Measurements from ENCODE around the gene TCP1.
"Not testable (repeated sequence)": the region's sequence is repeated elsewhere in the genome, so short reads cannot be mapped to it uniquely, and the experiment has no call there.

Gene TCP1
- total RNA-seq: 177 to 395 (median 188) reads per million in 4 experiments

DNA sequence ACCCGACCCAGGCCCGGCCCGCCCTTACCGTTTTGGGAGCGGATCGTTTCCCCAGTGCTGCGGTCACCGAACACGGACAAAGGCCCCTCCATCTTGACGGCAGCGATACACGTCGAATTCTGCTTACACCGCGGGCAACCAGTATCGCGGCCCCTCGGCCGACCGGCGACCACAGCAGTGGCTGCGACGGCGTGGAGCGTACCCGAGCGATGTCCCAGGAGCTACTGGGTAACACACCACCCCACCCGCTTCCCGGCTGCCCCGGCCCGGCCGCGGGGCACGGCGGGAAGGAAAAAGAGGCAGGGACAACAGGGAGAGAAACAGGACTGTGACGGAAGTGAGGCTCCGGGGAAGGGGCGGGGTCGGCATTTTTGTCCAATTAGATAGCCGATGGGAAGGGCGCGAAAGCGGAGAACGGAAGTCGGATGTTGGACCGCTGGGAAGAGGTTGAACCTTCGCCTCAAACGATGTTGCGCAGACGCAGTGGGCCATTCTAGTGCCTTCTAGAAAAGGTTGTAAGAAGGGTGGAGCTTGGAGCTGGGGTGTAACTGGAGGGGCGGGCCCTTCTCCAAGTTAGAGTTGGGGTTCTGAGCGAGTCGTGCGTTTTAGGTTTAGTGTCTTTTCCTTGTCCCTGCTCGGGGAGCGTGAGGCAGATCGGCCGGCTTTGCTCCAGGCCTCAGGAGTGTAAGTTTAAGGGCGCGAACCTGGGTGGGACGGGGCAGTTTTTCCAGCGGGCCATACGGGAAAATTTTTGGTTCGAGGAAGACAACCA is at the start of gene TCP1:
TSS of gene TCP1 (minus strand) at position 226 of the 772 bp plus-strand sequence. CDS start at position 92, 134 bp downstream.
- DNase-seq: peak; percentile 99

DNA sequence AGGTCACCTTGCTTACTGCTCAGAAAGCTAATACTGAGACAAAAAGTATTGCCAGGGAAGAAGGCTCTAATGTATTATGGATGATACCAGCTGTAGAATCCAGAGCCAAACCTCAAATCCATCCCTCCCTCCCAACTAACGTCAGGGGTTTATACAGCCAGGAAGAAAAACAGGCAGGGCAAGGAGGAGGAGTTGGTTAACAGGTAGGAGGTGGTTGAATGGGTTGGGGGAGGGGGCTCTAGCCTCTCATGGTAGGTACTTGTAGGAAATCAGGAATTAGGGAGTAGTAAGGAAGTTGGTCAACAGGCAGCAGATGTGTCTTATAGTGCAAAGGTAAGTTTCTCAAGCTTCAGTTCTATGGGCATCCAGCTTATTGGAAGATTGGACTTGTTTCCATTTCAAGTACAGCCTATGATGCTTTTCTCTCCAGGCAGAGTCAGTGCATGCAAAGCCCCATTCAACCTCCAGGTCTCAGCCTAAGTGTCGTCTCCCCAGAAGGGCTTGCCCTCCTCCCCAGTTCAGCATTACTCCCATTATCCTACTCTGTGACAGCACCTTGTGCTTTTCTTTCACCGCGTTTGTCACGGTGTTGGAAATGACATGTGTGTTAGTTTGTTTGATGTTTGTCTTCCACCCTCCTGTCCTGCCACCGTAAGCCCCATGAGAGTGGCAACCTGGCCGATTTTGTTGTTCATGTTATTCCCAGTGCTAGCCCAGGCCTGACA is 48.8 kb upstream of the TCP1 start:
- DNase-seq: no peak

DNA sequence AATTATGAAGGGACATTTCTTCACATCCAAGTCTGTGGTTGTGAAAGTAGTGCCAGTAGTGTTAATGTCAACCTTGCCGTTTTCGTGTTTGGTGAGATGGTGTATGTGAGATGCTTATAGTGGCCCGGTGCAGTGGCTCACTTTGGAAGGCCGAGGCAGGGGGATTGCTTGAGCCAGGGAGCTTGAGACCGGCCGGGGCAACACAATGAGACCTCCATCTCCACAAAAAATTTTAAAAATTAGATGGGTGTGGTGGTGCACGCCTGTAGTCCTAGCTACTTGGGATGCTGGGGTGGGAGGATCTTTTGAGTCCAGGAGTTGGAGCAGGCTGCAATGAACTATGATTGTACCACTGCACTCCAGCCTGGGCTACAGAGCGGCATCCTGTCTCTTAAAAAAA is 48.1 kb upstream of the TCP1 start:
- no peak for DNase-seq

DNA sequence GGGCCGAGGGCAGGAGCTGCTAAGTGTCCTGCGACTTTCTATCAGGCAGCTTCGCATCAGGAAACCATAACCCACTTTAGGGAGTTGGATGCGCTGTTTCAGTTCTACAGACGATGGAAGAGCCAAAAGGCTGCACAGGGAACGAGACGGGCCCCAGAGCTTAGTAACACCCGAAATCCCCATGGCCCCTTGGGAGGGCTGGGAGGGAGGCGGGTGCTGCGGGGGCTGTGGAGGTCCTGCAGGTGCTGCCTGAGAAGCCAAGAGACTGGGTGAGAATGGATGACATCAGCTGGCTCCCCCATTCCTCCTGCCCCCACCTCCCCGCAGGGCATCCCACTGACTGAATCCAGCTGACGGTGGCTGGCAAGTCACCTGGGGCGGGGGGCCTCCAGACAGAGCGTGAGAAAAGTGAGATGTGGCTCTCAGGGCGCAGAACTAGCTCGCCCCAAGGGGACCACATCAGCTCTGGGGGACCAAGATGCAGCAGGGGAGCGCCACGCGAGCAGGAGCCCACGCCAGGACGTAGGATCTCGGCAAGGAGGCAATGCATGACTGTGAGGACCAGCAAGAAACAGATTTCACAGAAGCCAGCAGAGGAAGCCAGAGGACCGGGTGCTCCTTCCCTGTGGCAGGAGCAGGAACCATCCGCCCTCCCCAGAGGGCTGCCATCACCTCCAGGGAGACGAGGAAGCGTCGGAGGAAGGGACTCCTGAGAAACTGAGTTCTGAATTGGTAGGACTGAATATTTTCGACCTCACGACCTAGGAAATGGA is 47.5 kb upstream of the TCP1 start:
- no peak for DNase-seq

DNA sequence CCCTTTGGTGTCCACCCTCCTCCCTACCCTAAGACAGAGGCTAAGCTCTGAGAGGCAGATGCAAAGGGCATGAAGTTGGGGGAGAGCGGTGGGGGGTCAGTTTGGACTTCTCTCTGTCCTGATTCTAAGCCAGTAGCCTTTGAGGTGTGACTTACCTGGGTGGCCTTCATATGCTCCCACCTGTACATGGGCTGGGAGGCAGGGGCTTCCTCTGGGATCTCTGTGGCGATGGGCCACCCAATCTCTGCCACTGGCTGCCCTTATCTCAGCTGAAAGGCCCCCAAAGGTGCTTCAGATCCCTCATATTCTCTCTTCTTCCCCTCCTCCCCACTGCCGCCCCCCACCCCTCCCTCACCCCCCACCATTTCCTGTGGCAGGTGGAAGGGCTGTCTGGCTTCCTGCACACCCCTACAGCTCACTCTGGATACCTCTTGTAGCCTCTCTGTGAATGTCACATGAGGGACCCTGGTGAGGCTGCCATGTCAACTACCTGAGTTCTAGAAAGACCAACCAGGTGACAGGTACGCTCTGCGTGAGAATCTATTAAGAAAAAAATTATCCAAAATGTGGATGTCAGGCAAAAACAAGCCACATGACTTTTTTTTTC is 44.7 kb upstream of the TCP1 start:
- no peak for DNase-seq

DNA sequence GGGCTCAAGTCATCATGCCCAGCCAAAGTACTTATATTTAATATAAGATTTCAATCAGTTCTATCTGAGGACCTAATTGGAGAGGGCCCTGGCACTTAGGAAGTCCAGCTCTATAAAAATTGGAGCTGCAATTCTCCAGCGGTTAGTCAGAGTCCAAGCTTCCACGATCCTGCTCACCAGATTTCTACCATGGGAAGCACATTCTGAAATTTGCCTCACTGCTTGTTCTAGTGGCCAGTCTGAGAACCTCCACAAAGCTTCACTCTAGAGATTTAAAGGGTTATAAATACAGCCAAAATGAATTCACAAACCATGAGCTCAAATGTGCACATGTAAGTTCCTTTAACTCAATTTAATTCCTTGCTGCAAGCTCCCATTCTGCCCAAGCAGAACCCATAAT is 44.2 kb upstream of the TCP1 start:
- DNase-seq: no peak

DNA sequence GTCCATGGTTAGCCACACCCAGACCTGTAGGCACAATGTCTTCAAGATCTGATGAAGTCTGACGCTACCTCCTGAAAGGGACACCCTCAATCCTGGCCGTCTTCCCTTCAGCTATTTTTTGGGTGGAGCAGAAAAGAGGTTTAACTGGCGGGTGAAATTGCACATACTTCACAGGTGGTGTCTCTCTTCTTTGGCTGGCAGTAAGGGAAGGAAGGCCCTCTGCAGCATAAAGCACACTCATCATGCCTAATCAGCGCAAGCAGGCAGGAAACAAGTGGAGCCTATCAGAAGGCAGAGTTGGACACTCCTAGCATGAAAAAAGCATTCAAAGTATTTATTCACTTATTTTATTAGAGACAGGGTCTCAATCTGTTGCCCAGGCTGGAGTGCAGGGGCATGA is 43.5 kb upstream of the TCP1 start:
- DNase-seq: no peak

DNA sequence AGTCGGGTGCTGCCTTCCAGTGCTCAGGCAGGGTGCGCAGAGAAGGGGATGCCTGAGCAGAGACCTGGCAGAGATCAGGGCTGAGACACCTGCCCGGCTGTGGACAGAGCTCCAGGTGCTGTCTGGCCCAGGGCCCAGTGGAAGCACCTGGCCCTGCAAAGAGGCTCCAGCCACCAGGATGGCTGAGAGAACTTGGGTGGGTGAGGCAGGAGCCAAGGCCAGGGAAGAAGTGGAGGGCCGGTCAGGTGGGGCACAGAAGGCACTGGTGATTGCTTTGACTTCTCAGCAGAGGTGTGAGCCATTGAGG is 41.9 kb upstream of the TCP1 start:
- DNase-seq: no peak

DNA sequence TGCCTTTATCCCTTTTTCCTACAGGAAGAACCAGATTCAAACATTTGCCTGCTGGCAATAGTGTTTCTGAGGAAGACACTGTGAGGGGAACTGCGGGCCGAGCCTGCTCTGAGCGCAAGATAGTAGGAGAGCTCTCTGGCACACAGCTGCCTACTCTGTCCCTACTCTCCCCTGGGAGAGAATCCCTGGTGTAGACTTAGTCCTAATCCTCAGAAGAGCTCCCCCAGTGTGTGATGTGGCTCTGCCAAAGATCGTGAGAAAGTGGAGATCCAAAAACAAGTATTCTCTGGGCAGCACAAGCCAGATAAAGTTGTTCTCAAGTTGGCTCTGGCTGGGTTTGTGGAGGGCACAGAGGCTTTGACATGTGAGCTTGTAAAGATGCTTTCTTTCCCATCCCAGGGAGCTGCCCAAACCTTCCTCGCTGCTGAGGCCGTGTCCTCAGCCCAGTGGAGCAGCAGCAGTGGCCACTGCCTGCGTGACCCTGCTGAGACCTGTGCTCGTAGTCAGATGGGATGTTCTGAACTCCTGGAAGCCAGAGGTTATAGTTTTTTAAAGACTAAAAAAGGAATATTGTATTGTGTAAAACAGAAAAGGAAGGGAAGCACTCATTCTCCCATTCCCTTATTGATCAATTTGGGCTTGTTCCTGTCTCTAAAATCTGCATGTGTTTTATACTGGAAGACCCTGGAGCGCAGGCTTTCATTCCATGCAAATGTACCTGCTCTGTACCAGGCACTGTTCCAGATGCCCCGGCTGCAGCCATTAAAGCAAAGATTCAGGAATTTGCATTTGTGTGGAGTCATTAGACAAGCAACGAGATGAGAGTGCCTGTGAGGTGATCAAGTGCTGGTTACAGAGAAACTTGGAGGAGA is 41.3 kb upstream of the TCP1 start:
- DNase-seq: no peak

DNA sequence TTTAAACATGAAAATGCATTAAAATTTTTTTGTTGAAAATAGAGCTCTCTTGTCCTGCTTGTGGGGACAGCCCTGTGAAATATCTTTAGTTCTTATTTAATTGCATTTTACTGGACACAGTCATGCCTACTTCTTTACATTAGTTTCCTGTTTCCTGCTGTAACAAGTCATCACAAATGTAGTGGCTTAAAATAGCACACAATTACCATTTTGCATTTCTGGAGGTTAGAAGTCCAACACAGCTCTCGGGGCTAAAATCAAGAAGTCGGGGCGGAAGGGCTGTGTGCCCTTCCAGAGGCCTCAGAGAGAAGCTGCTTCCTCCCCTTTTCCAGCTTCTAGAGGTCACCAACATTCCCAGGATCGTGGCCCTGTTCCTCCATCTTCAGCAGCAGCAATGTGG is 40.1 kb upstream of the TCP1 start:
- DNase-seq: no peak

DNA sequence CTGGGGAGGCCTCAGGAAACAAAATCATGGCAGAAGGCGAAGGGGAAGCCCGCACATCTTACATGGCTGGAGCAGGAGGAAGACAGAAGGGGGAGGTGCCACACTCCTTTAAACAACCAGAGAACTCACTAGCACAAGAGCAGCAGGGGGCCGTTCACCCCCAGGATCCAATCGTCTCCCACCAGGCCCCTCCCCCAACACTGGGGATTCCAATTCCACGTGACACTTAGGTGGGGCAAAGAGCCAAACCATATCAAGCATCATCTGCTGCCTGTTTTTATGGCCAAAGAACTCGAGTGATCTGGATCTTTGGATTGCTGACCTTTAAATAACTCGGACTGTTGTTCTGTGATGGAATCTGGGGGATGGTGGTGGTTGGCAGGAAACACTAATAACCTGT is 38.7 kb upstream of the TCP1 start:
- no peak for DNase-seq

DNA sequence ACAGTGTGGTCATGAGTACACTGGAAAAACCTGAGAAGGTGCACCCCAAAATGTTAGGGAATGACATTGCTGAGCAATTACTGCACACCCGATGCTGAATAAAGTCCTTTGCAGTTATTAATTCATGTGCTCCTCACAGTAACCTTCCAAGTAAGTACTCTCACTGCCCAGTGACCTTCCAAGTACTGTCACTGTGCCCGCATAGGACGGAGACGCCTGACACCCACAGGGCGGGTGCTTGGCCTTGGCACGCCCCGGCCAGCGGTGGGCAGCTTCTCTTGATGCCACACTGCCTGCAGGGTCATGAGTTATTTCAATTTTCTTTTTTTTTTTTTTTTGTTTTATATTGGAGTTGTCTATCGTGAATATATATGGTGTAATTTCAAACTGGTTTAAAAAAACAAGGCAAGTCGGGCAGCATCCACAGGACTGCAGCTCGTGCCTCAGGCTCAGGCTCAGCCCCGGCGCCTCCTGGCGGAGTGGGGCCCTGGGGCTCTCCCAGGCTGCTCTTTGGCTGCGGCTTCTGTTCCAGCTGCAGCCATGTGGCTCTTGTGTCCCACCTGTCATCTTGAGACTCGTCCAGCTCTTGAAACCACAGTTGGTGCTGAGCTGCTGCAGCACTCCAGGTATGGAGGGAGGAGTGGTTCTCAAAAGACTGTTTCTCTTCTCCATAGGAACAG is 37.7 kb upstream of the TCP1 start:
- DNase-seq: no peak

DNA sequence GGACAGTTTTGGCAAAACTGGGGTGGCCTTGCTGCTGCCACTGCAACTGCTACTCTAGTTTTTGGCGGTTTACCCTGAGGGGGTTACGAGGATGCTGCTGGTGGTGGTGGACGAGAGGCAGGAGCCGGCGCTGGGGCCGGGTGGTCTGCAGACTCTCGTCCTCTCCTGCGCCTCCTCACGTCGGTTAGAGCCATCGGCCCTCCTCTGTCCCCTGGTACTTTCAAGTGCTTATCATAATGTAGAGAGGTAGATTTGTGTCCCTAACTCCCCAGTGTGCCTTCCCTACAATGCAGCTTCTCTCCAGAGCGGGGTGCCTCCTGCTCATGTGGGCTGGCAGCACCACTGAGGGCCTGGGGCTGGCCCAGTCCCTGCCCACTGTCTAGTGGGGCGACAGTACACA is 36.6 kb upstream of the TCP1 start:
- DNase-seq: no peak

DNA sequence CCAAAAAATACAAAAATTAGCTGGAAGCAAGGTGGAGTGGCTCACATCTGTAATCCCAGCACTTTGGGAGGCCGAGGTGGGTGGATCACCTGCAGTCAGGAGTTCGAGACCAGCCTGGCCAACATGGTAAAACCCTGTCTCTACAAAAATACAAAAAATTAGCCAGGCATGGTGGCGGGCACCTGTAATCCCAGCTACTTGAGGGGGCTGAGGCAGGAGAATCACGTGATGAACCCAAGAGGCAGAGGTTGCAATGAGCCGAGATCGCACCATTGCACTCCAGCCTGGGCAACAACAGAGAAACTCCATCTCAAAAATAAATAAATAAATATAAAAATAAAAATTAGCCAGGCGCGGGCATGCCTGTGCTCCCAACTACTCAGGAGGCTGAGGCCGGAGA is 35.3 kb upstream of the TCP1 start:
- not testable (repeated sequence) for DNase-seq

DNA sequence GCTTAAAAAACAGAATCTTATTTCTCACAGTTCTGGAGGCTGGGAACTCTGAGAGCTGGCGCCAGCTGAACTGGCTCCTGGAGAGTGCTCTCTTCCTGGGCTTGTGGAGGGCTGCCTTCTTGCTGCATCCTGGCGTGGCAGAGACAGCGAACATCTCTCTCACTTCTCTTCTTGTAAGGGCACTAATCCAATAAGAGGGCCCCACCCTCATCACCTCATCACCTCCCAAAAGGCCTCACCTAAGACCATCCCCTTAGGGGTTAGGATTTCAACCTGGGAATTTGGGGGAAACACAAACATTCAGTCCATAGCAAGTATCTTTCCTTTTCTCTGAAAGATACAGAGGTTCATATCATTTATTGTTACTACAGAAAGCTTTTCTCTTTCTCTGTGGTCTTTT is 34.6 kb upstream of the TCP1 start:
- DNase-seq: no peak

DNA sequence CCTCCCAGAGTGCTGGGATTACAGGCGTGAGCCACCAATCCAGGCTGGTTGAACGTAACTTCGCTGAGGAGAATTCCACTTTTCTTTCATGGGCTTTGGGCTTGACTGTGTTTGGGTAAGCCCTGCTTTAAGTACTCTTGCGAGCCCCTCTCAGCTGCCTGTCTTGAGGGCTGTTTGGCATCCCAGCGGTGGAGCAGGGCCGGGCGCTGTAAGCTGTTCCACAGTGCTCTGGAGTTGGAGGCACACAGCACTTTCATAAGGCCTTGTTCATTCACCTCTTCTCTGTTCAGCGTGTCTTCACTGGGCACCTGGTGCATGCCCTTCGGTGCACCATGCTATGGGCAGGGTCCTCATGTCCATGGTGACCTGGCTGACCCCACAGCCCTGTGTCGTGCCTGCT is 32.3 kb upstream of the TCP1 start:
- no peak for DNase-seq

DNA sequence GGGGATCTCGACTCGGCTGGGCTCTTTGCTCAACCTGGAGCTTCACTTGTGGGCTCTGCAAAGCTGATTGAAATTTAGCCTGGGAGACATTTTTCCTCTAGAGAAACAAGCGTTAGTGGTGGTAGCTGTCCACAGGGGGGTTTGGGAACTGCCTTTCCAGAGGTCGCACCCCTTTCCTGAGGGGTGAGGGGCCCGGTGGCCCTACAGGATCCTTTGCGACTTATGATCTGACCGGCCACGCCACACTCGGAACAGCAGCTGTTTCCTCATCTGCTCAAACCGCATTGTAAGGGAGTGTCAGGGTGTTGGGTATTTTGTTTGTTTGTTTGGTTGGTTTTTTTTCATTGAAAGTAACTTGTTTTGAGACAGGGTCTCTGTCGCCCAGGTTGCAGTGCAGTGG is 31.7 kb upstream of the TCP1 start:
- no peak for DNase-seq

DNA sequence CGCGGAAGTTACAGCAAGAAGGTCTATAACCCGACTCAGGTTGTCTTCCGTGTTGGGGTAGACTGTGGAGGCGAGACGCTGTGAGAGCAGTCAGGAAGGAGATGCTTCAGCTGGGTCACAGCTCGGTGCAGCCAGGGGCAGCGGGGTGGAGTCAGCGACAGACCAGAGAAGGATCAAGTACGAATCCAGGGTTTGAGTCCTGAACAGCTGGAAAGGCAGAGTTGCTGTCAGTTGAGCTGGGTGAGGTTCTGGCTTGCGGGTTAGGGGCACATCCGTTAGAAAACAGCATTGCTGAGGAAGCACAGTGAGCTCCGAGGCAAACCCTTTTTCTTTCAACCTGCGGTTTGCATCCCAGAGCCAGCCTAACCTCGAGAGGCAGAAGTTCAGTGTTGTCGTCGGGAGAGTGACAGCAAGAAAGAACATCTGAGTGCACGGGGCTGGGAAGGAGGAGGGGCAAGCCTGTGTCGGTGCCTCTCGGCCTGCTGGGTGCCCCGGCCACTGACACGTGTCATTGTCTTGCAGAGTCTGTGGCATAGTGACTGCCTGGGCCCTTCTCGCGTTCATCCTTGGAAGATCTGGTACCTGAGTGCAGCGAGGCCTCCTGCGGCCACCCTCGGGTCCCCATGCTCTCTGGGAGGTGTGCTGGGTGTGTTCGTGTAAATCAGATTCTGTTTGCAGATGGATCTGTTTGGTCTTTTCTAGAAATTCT is 30.7 kb upstream of the TCP1 start:
- no peak for DNase-seq

DNA sequence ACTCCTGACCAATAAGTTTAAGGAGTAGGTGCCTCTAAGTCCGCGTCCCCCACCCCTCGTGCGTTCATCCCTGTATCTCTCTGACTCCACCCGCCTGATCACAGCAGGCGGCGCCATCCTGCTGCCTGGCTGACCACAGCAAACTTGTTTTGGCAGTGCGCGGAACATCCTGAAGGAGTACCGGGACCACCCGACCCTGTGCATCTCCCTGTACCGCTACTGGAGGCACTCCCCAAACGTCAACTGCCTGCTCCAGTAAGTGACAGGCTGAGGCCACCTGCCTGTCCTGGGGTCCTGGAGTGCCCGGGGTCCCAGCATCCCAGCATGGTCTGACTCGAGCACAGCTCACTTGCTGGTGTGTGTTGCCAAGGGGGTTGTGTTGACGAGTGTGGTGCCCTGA is 29.7 kb upstream of the TCP1 start:
- no peak for DNase-seq

DNA sequence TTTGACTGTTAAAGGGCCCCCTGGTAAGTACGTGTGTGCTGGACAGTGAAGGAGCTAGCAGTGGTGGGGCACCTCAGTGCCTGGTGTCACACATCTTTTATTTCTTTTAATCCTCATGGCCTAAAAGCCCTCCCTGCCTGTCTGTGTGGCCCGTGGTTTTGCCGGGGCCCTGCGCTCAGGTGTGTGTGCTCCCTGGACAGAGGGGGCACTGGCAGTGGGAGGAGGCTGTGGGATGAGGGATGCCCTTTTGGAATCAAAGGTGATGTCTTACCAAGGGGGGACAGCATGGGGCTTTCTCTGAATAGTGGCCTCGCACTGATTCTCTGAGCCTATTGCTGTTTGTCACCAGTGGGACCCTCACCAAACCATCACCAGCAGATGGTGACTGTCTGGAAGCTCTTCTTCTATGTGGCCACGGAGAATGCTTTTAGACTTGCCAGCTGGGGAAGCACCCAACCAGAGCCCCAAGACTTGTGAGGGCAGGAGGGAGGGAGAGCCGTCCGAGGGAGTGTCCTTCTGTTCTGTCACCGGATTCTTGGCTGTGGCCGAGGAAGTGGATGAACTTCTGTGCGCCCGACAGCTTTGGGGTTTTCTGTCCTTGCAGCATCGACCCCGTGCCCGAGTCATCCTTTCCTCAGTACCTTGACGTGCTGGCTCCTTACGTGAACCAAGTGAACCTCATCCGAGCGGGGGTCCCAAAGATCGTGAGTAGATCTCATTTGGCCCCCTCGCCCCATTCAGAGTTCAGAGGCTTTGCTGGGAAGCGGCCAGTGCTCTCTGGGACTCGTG is 28.7 kb upstream of the TCP1 start:
- DNase-seq: no peak
